H1 (cell line): ENCODE results near the gene RNF151. TPM values are rescaled to one million over a fixed set of nuclear protein-coding genes. Genes with fewer than 3 reads are reported as not detected.

Source experiments
- CTCF ChIA-PET: fragments of 300-600 bp; sonication (Branson Sonifier 250); formaldehyde crosslinking; loops from one replicate; lab custom pipeline; 2021; ENCODE audit not compliant: partially characterized antibody; lab: Charles Lee
- POLR2A ChIA-PET: fragments of 300-600 bp; sonication (Branson Sonifier 250); formaldehyde crosslinking; loops from one replicate; lab custom pipeline; 2021; ENCODE audit warnings: inconsistent platforms; ENCODE audit not compliant: partially characterized antibody; lab: Charles Lee
- DNase-seq, 2 experiments: peaks; one replicate each; pipeline versions ENCODE4 v3.0.0 to v3.0.0-alpha.2; 2010 to 2022; ENCODE audit warnings: low spot score in 2 of 2, low read depth in 1 of 2, mixed read lengths in 1 of 2
- FAIRE-seq: peaks from 2 replicates; lab custom pipeline; 2011; peaks lifted over from hg19 to GRCh38; lab: Jason Lieb, UNC
- H2AFZ ChIP-seq: 2 replicates; pipeline ENCODE4 v1.8.1; 2012; ENCODE audit warnings: low read length, inconsistent platforms
- H2AK5ac ChIP-seq: 2 replicates; pipeline ENCODE4 v1.6.1; 2013; ENCODE audit warnings: low read depth, low read length
- H2BK120ac ChIP-seq: replicated peaks from 2 replicates; pipeline ENCODE3; 2013; ENCODE audit warnings: low read depth, low read length, inconsistent platforms
- H2BK12ac ChIP-seq: 2 replicates; pipeline ENCODE4 v1.6.1; 2013; ENCODE audit warnings: low read depth, low read length
- H2BK15ac ChIP-seq: 2 replicates; pipeline ENCODE4 v1.6.1; 2013; ENCODE audit warnings: low read length
- H2BK20ac ChIP-seq: 2 replicates; pipeline ENCODE4 v1.6.1; 2013; ENCODE audit warnings: low read length
- H2BK5ac ChIP-seq: 2 replicates; pipeline ENCODE4 v1.6.1; 2013; ENCODE audit warnings: low read depth, low read length
- H3K14ac ChIP-seq: 2 replicates; pipeline ENCODE4 v1.6.1; 2013; ENCODE audit warnings: inconsistent platforms; ENCODE audit not compliant: insufficient read length
- H3K18ac ChIP-seq: 2 replicates; pipeline ENCODE4 v1.6.1; 2013; ENCODE audit warnings: low read length; ENCODE audit errors: extremely low read depth
- H3K23ac ChIP-seq: 2 replicates; pipeline ENCODE4 v1.6.1; 2013; ENCODE audit warnings: inconsistent platforms; ENCODE audit not compliant: insufficient read length
- H3K23me2 ChIP-seq: 2 replicates; pipeline ENCODE4 v1.6.1; 2013; ENCODE audit warnings: low read depth, low read length
- H3K27ac ChIP-seq: 2 replicates; pipeline ENCODE4 v1.6.1; 2011; ENCODE audit warnings: low read depth, low read length, inconsistent platforms
- H3K27me3 ChIP-seq, 4 experiments: replicated peaks in 1 of 4; 1 replicate in 1 of 4; 2 replicates in 3 of 4; pipeline versions ENCODE4 v1.6.1 to v1.8.1; 2011 to 2013; ENCODE audit warnings: low read length in 3 of 4, mild to moderate bottlenecking in 3 of 4, inconsistent platforms in 2 of 4, mixed read lengths in 2 of 4, moderate library complexity in 1 of 4; ENCODE audit not compliant: control insufficient read depth in 3 of 4, insufficient read depth in 3 of 4; ENCODE audit errors: extremely low read depth in 1 of 4
- H3K36me3 ChIP-seq, 4 experiments: 2 replicates each; pipeline versions ENCODE4 v1.6.1 to v1.8.1; 2011 to 2013; ENCODE audit warnings: mild to moderate bottlenecking in 4 of 4, low read length in 3 of 4, moderate library complexity in 2 of 4, control low read depth in 1 of 4, inconsistent platforms in 1 of 4; ENCODE audit not compliant: insufficient read depth in 4 of 4, control insufficient read depth in 2 of 4
- H3K4ac ChIP-seq: replicated peaks from 2 replicates; pipeline ENCODE3; 2013; ENCODE audit warnings: low read length, low read depth, mixed read lengths, inconsistent platforms; ENCODE audit not compliant: insufficient read length
- H3K4me1 ChIP-seq, 4 experiments: replicated peaks in 1 of 4; 1 replicate in 1 of 4; 2 replicates in 3 of 4; pipeline versions ENCODE4 v1.6.1 to v1.8.1; 2011 to 2013; ENCODE audit warnings: low read length in 3 of 4, inconsistent platforms in 2 of 4, mixed read lengths in 1 of 4; ENCODE audit not compliant: insufficient read depth in 4 of 4, control insufficient read depth in 3 of 4
- H3K4me2 ChIP-seq, 2 experiments: 2 replicates each; pipeline versions ENCODE4 v1.6.1 to v1.8.1; 2011 to 2013; ENCODE audit warnings: low read depth in 2 of 2, low read length in 2 of 2, control low read depth in 1 of 2, inconsistent platforms in 1 of 2, mild to moderate bottlenecking in 1 of 2; ENCODE audit not compliant: insufficient read depth in 1 of 2
- H3K4me3 ChIP-seq, 4 experiments: fragments of 200-600, 300-600 bp in 1 of 4; sonication (generic), shearing (Covaris generic), sonication (Bioruptor Twin) in 1 of 4; 2 replicates each; pipeline versions ENCODE4 v1.5.1 to v1.8.1; 2011 to 2016; ENCODE audit warnings: low read length in 4 of 4, low read depth in 3 of 4, control low read depth in 2 of 4, inconsistent platforms in 2 of 4, mild to moderate bottlenecking in 2 of 4, mixed read lengths in 1 of 4, moderate library complexity in 1 of 4; ENCODE audit not compliant: insufficient read depth in 2 of 4; ENCODE audit errors: extremely low read depth in 1 of 4
- H3K56ac ChIP-seq: replicated peaks from 2 replicates; pipeline ENCODE3; 2013; ENCODE audit warnings: low read depth, mild to moderate bottlenecking, mixed read lengths, low read length, inconsistent platforms; ENCODE audit not compliant: insufficient read length
- H3K79me1 ChIP-seq: 2 replicates; pipeline ENCODE4 v1.6.1; 2013; ENCODE audit warnings: low read depth, low read length, control low read depth
- H3K79me2 ChIP-seq, 2 experiments: 2 replicates each; pipeline versions ENCODE4 v1.6.1 to v1.8.1; 2012 to 2013; ENCODE audit warnings: low read length in 2 of 2, mild to moderate bottlenecking in 2 of 2, inconsistent platforms in 1 of 2; ENCODE audit not compliant: insufficient read depth in 2 of 2, control insufficient read depth in 1 of 2
- H3K9ac ChIP-seq, 4 experiments: replicated peaks in 1 of 4; 1 replicate in 1 of 4; 2 replicates in 3 of 4; pipeline versions ENCODE4 v1.6.1 to v1.8.1; 2011 to 2013; ENCODE audit warnings: low read depth in 3 of 4, low read length in 3 of 4, control low read depth in 2 of 4, mild to moderate bottlenecking in 2 of 4, moderate library complexity in 2 of 4, inconsistent platforms in 1 of 4; ENCODE audit errors: extremely low read depth in 1 of 4
- H3K9me3 ChIP-seq, 2 experiments: 2 replicates each; pipeline versions ENCODE4 v1.6.1 to v1.8.1; 2012 to 2013; ENCODE audit warnings: mild to moderate bottlenecking in 2 of 2, moderate library complexity in 2 of 2, control low read depth in 1 of 2, inconsistent platforms in 1 of 2, low read depth in 1 of 2, low read length in 1 of 2, mixed read lengths in 1 of 2; ENCODE audit not compliant: insufficient read depth in 2 of 2
- H4K20me1 ChIP-seq, 2 experiments: replicated peaks in 1 of 2; 2 replicates each; pipeline versions ENCODE3 to v1.8.1; 2011 to 2013; ENCODE audit warnings: inconsistent platforms in 2 of 2, low read length in 2 of 2, mild to moderate bottlenecking in 1 of 2; ENCODE audit not compliant: insufficient read depth in 2 of 2, control insufficient read depth in 1 of 2
- H4K5ac ChIP-seq: 2 replicates; pipeline ENCODE4 v1.6.1; 2013; ENCODE audit warnings: low read length, low read depth, mixed read lengths, inconsistent platforms; ENCODE audit not compliant: insufficient read length
- H4K8ac ChIP-seq: 2 replicates; pipeline ENCODE4 v1.8.0; 2013; ENCODE audit warnings: mild to moderate bottlenecking, moderate library complexity, low read length, inconsistent platforms; ENCODE audit not compliant: insufficient read depth; ENCODE audit errors: extremely low read depth
- H4K91ac ChIP-seq: replicated peaks from 2 replicates; pipeline ENCODE3; 2013; ENCODE audit warnings: low read length, mixed read lengths, inconsistent platforms; ENCODE audit not compliant: insufficient read length
- HDAC2 ChIP-seq, 2 experiments: fragments of 300-600 bp in 1 of 2; sonication (generic) in 1 of 2; IDR thresholded peaks; 2 replicates each; pipeline ENCODE4 v1.6.1; 2011 to 2012; ENCODE audit warnings: low read depth in 2 of 2, low read length in 2 of 2, mild to moderate bottlenecking in 2 of 2, moderate library complexity in 2 of 2, borderline replicate concordance in 1 of 2, inconsistent platforms in 1 of 2
- RNF2 ChIP-seq: fragments of 200-900, 300-1000 bp; sonication (generic); IDR thresholded peaks from 2 replicates; pipeline ENCODE4 v1.7.1; 2016; ENCODE audit warnings: borderline replicate concordance, low read depth, mild to moderate bottlenecking, antibody characterized with exemption, low read length; ENCODE audit not compliant: poor library complexity, severe bottlenecking; ENCODE audit errors: missing control alignments
- SAP30 ChIP-seq: fragments of 300-600 bp; sonication (generic); IDR thresholded peaks from 2 replicates; pipeline ENCODE4 v1.7.1; 2012; ENCODE audit warnings: low read length, moderate library complexity, mild to moderate bottlenecking, inconsistent platforms; ENCODE audit not compliant: insufficient read depth, insufficient replicate concordance
- SP1 ChIP-seq: IDR thresholded peaks from 2 replicates; pipeline ENCODE4 v1.6.1; 2011; ENCODE audit warnings: low read depth, low read length
- SRF ChIP-seq: IDR thresholded peaks from 2 replicates; pipeline ENCODE4 v1.6.1; 2011; ENCODE audit warnings: mild to moderate bottlenecking, low read depth, low read length, moderate library complexity
- WGBS, 2 experiments: shearing (Covaris generic) in 1 of 2; methylation state at CpG; one replicate each; pipeline versions ENCODE4 v1.1.6 to v1.1.7; 2013 to 2015; ENCODE audit warnings: low lambda C conversion rate in 2 of 2, mixed read lengths in 2 of 2, inconsistent platforms in 1 of 2, low coverage in 1 of 2, missing lambda C conversion rate in 1 of 2; ENCODE audit not compliant: insufficient replicate concordance in 2 of 2, insufficient coverage in 1 of 2, insufficient read length in 1 of 2; ENCODE audit errors: extremely low coverage in 1 of 2, missing lambda C conversion rate in 1 of 2; 5-methylcytosine and 5-hydroxymethylcytosine counted together
- polyA plus RNA-seq, 7 experiments: library from polyadenylated mRNA; depleted of rRNA in 3 of 7; stranded (reverse) in 5 of 7; unstranded in 2 of 7; fragments of >200 nt in 5 of 7; fragments of 200-250 nt in 2 of 7; gene quantifications; 1 replicate in 5 of 7; 2 replicates in 1 of 7; 4 replicates in 1 of 7; pipeline versions ENCODE4 v1.2.1 to v1.2.3, GENCODE V29; 2011 to 2013; ENCODE audit warnings: missing spikeins in 2 of 7, mixed read lengths in 2 of 7
- total RNA-seq: library from RNA; stranded (reverse); fragmentation: NEBNext Ultra II Directional; extraction: Animal tissue kit (Norgen Biotek cat#: 25700); gene quantifications from 2 replicates; pipeline ENCODE4 v1.2.1, GENCODE V29; 2021

The RNF151 gene
- total and polyA plus RNA-seq, 2 of the 8 experiments (the other 6 are each of a cell fraction or from before 2014, with no cell fraction given) = not detected

- no peaks in the 10 kb centered on the region for H3K23me2 ChIP-seq
- H4K20me1 ChIP-seq = peaks cover 14 to 29% of the 10 kb centered on the region in 2 experiments
- H2BK12ac ChIP-seq = no peak overlapping the region
- no peak overlapping the region for H3K27ac ChIP-seq
- H3K18ac ChIP-seq = no peak overlapping the region
- no peak overlapping the region for H2BK5ac ChIP-seq
- WGBS, 2 experiments = 92% methylated on average over 24 of the region's 27 CpGs; no CpG with 5 or more reads in 1 of the 2 experiments
- H2BK15ac ChIP-seq = no peak overlapping the region
- H4K91ac ChIP-seq = no peak overlapping the region
- no peak overlapping the region for H3K4me2 ChIP-seq
- CTCF ChIA-PET = interaction anchor here (0.5 to 2.8 kb wide), 4 partner anchors 15 to 294 kb away, joined by 3 to 8 read pairs (median 4); no protein-coding TSS in a partner anchor
- H3K79me2 ChIP-seq = peaks cover 0 to 5% of the 10 kb centered on the region in 2 experiments; a peak in 1 of 4 replicates
- no peak overlapping the region for H2AK5ac ChIP-seq
- peaks cover 0 to 2% (median under 1%) of the 10 kb centered on the region in 4 experiments; a peak in 3 of 7 replicates for H3K4me1 ChIP-seq
- no peak overlapping the region for H3K23ac ChIP-seq
- DNase-seq = no peak
- no peak overlapping the region for H3K4ac ChIP-seq
- POLR2A ChIA-PET = interaction anchor here (2.6 to 28.2 kb wide), 3 partner anchors 20 to 157 kb away, joined by 7 to 736 read pairs (median 9); partner anchors contain the start of genes NDUFB10, RNF151, RPS2 and TBL3
- no peak overlapping the region for H4K5ac ChIP-seq
- H4K8ac ChIP-seq = no peak overlapping the region
- no peak overlapping the region for H3K9ac ChIP-seq
- no peak overlapping the region for H3K4me3 ChIP-seq
- no peaks in the 10 kb centered on the region for H3K79me1 ChIP-seq
- H3K27me3 ChIP-seq = peaks cover 0 to under 1% (median 0%) of the 10 kb centered on the region in 4 experiments; a peak in 1 of 7 replicates
- H2BK120ac ChIP-seq = no peak overlapping the region
- no peak overlapping the region for H2AFZ ChIP-seq
- H3K36me3 ChIP-seq = peaks cover 24 to 52% (median 42%) of the 10 kb centered on the region in 4 experiments
- no peaks in the 10 kb centered on the region for H3K9me3 ChIP-seq
- TF ChIP-seq HDAC2 (IDR thresholded peaks at IDR 0.05; ENCODE audit: borderline replicate concordance in 1 of 2, low read depth in 2 of 2, low read length in 2 of 2) = no peak
- no peak for TF ChIP-seq RNF2
- TF ChIP-seq SP1 = no peak
- TF ChIP-seq SAP30 = no peak
- no peak for TF ChIP-seq SRF
- TF ChIP-seq, all 59 proteins: peak for 0
- no peak overlapping the region for H3K56ac ChIP-seq
- H2BK20ac ChIP-seq = no peak overlapping the region
- H3K14ac ChIP-seq = no peak overlapping the region
- no peak for FAIRE-seq
These were observed 31.7 kb downstream of the RNF151 start for GRCh38 chr16:1998360-1998835.
